Mesenchymal stem cell (in vitro differentiated cells and primary cell): ENCODE results near the gene SMCO3.

Source experiments
- DNase-seq: peaks from one replicate; pipeline ENCODE4 v3.0.0-alpha.2; 2013
- H2AFZ ChIP-seq: one replicate; pipeline ENCODE4 v1.6.1; 2013; ENCODE audit warnings: low read depth, mild to moderate bottlenecking, control low read depth, inconsistent platforms, low read length, moderate library complexity
- H2AK5ac ChIP-seq: 2 replicates; pipeline ENCODE4 v1.6.1; 2013; ENCODE audit warnings: low read length, moderate library complexity, mild to moderate bottlenecking, inconsistent platforms; ENCODE audit not compliant: severe bottlenecking
- H2BK120ac ChIP-seq: one replicate; pipeline ENCODE4 v1.6.1; 2013; ENCODE audit warnings: low read depth, mild to moderate bottlenecking, inconsistent platforms, low read length, moderate library complexity
- H2BK12ac ChIP-seq, 2 experiments: one replicate each; pipeline ENCODE4 v1.6.1; 2013; ENCODE audit warnings: inconsistent platforms in 2 of 2, low read length in 2 of 2, mild to moderate bottlenecking in 2 of 2, moderate library complexity in 2 of 2, control low read depth in 1 of 2
- H2BK15ac ChIP-seq: one replicate; pipeline ENCODE4 v1.6.1; 2013; ENCODE audit warnings: mild to moderate bottlenecking, low read depth, inconsistent platforms; ENCODE audit not compliant: poor library complexity, severe bottlenecking
- H2BK5ac ChIP-seq: 2 replicates; pipeline ENCODE4 v1.6.1; 2013; ENCODE audit warnings: low read depth, mild to moderate bottlenecking, low read length, control low read depth, inconsistent platforms; ENCODE audit not compliant: poor library complexity, severe bottlenecking
- H3K14ac ChIP-seq, 2 experiments: one replicate each; pipeline ENCODE4 v1.6.1; 2013; ENCODE audit warnings: inconsistent platforms in 2 of 2, low read length in 2 of 2, control low read depth in 1 of 2, mild to moderate bottlenecking in 1 of 2, moderate library complexity in 1 of 2
- H3K18ac ChIP-seq, 2 experiments: one replicate each; pipeline ENCODE4 v1.6.1; 2013; ENCODE audit warnings: inconsistent platforms in 2 of 2, low read length in 2 of 2, control low read depth in 1 of 2, low read depth in 1 of 2, mild to moderate bottlenecking in 1 of 2
- H3K23ac ChIP-seq, 2 experiments: one replicate each; pipeline ENCODE4 v1.6.1; 2013; ENCODE audit warnings: inconsistent platforms in 2 of 2, low read length in 2 of 2, mild to moderate bottlenecking in 2 of 2, moderate library complexity in 2 of 2, control low read depth in 1 of 2
- H3K27ac ChIP-seq: 2 replicates; pipeline ENCODE4 v1.5.1; 2013; ENCODE audit warnings: mild to moderate bottlenecking, moderate library complexity, low read length, control low read depth, inconsistent platforms; ENCODE audit not compliant: poor library complexity, severe bottlenecking
- H3K27me3 ChIP-seq, 2 experiments: 2 replicates each; pipeline versions ENCODE4 v1.6.1 to v1.7.0; 2013; ENCODE audit warnings: low read length in 2 of 2, mild to moderate bottlenecking in 2 of 2, moderate library complexity in 2 of 2, control low read depth in 1 of 2, inconsistent platforms in 1 of 2; ENCODE audit not compliant: control insufficient read depth in 1 of 2, insufficient read depth in 1 of 2
- H3K36me3 ChIP-seq, 2 experiments: 2 replicates each; pipeline versions ENCODE4 v1.6.1 to v1.7.0; 2013; ENCODE audit warnings: low read length in 2 of 2, control low read depth in 1 of 2, inconsistent platforms in 1 of 2, low read depth in 1 of 2, mild to moderate bottlenecking in 1 of 2; ENCODE audit not compliant: insufficient read depth in 2 of 2, control insufficient read depth in 1 of 2
- H3K4ac ChIP-seq, 2 experiments: one replicate each; pipeline ENCODE4 v1.6.1; 2013; ENCODE audit warnings: inconsistent platforms in 2 of 2, low read length in 2 of 2, mild to moderate bottlenecking in 2 of 2, moderate library complexity in 2 of 2, control low read depth in 1 of 2, low read depth in 1 of 2
- H3K4me1 ChIP-seq: 2 replicates; pipeline ENCODE4 v1.6.1; 2013; ENCODE audit warnings: low read depth, low read length, control low read depth; ENCODE audit not compliant: control insufficient read depth, insufficient read depth
- H3K4me2 ChIP-seq: 2 replicates; pipeline ENCODE4 v1.6.1; 2013; ENCODE audit warnings: low read length, mild to moderate bottlenecking, inconsistent platforms; ENCODE audit not compliant: poor library complexity, severe bottlenecking
- H3K4me3 ChIP-seq, 2 experiments: 2 replicates each; pipeline versions ENCODE4 v1.5.1 to v1.7.0; 2013; ENCODE audit warnings: low read length in 2 of 2, mild to moderate bottlenecking in 2 of 2, control low read depth in 1 of 2, low read depth in 1 of 2; ENCODE audit not compliant: insufficient read depth in 1 of 2
- H3K79me1 ChIP-seq: replicated peaks from 2 replicates; pipeline ENCODE4 v1.6.1; 2013; ENCODE audit warnings: mild to moderate bottlenecking, control low read depth, low read length, inconsistent platforms; ENCODE audit not compliant: poor library complexity, severe bottlenecking
- H3K9ac ChIP-seq: 2 replicates; pipeline ENCODE4 v1.7.0; 2013; ENCODE audit warnings: mild to moderate bottlenecking, low read length, moderate library complexity
- H3K9me3 ChIP-seq: 2 replicates; pipeline ENCODE4 v1.7.0; 2013; ENCODE audit warnings: mild to moderate bottlenecking, low read length; ENCODE audit not compliant: control insufficient read depth
- H4K8ac ChIP-seq: one replicate; pipeline ENCODE4 v1.6.1; 2013; ENCODE audit warnings: inconsistent platforms, mild to moderate bottlenecking, low read length, moderate library complexity
- H4K91ac ChIP-seq: one replicate; pipeline ENCODE4 v1.6.1; 2013; ENCODE audit warnings: mild to moderate bottlenecking, low read length, inconsistent platforms
- WGBS: methylation state at CpG from one replicate; pipeline ENCODE4 v1.1.7; 2013; ENCODE audit warnings: mixed read lengths; 5-methylcytosine and 5-hydroxymethylcytosine counted together

The SMCO3 gene

GRCh38 chr12:14846876-14847580 is 33.0 kb upstream of the SMCO3 start:
- Histone ChIP-seq H3K79me1 (no peaks in the 10 kb centered on the region), H2AK5ac (no peak overlapping the region), H3K9me3 (no peaks in the 10 kb centered on the region), H3K4ac (no peak overlapping the region), H2BK120ac (no peak overlapping the region), H4K91ac (no peak overlapping the region), H3K4me3 (no peak overlapping the region), H2AFZ (no peak overlapping the region), H3K18ac (no peak overlapping the region), H3K23ac (no peak overlapping the region), H2BK12ac (peak overlapping the region in 1 of 2 experiments; percentile 18), H3K36me3 (no peaks in the 10 kb centered on the region), H2BK15ac (no peak overlapping the region), H4K8ac (no peak overlapping the region), H3K4me2 (peak overlapping the region; percentile 14), H3K9ac (no peak overlapping the region), H3K4me1 (no peaks in the 10 kb centered on the region), H3K27me3 (no peaks in the 10 kb centered on the region), H3K27ac (no peak overlapping the region), H3K14ac (no peak overlapping the region), H2BK5ac (no peak overlapping the region)
- DNase-seq = no peak
- 97% methylated on average over 3 of the region's 4 CpGs for WGBS

- H3K79me1 ChIP-seq = no peaks in the 10 kb centered on the region
- H2BK5ac ChIP-seq = no peak overlapping the region
- DNase-seq = no peak
- H3K27me3 ChIP-seq = no peaks in the 10 kb centered on the region
- no peak overlapping the region for H2BK15ac ChIP-seq
- H2BK12ac ChIP-seq = no peak overlapping the region
- H3K36me3 ChIP-seq = no peaks in the 10 kb centered on the region
- H3K18ac ChIP-seq = no peak overlapping the region
- H3K23ac ChIP-seq = no peak overlapping the region
- 6% methylated on average over 1 of the region's 3 CpGs for WGBS
- no peak overlapping the region for H3K4me3 ChIP-seq
- no peak overlapping the region for H3K4me2 ChIP-seq
- no peaks in the 10 kb centered on the region for H3K9me3 ChIP-seq
- H3K9ac ChIP-seq = no peak overlapping the region
- H4K91ac ChIP-seq = no peak overlapping the region
- no peak overlapping the region for H4K8ac ChIP-seq
- H2BK120ac ChIP-seq = no peak overlapping the region
- peaks cover 2% of the 10 kb centered on the region for H3K4me1 ChIP-seq
- no peak overlapping the region for H3K4ac ChIP-seq
- H3K14ac ChIP-seq = no peak overlapping the region
- H3K27ac ChIP-seq = no peak overlapping the region
- H2AFZ ChIP-seq = no peak overlapping the region
- no peak overlapping the region for H2AK5ac ChIP-seq
Measured at GRCh38 chr12:14846042-14846587, 32.1 kb upstream of the SMCO3 start.

- Histone ChIP-seq H3K27ac (no peak overlapping the region), H3K23ac (no peak overlapping the region), H3K14ac (no peak overlapping the region), H2BK5ac (no peak overlapping the region), H3K4me1 (peaks cover 2% of the 10 kb centered on the region), H3K4me2 (no peak overlapping the region), H3K9me3 (no peaks in the 10 kb centered on the region), H3K18ac (no peak overlapping the region), H2BK15ac (no peak overlapping the region), H3K9ac (no peak overlapping the region), H4K8ac (no peak overlapping the region), H4K91ac (no peak overlapping the region), H3K27me3 (no peaks in the 10 kb centered on the region), H3K4me3 (no peak overlapping the region), H3K4ac (no peak overlapping the region), H2BK12ac (peak overlapping the region in 1 of 2 experiments; percentile 71), H2AK5ac (no peak overlapping the region), H3K79me1 (no peaks in the 10 kb centered on the region), H3K36me3 (no peaks in the 10 kb centered on the region), H2AFZ (no peak overlapping the region), H2BK120ac (no peak overlapping the region)
- DNase-seq = peak; percentile 75
- WGBS = 6% methylated on average over 1 of the region's 3 CpGs
Measured at GRCh38 chr12:14845350-14845750, 31.4 kb upstream of the SMCO3 start.

GRCh38 chr12:14844401-14844800 is 30.4 kb upstream of the SMCO3 start:
- no peak overlapping the region for H3K23ac ChIP-seq
- no peak overlapping the region for H3K4me2 ChIP-seq
- no peak for DNase-seq
- H3K9ac ChIP-seq = no peak overlapping the region
- H3K36me3 ChIP-seq = no peaks in the 10 kb centered on the region
- no peak overlapping the region for H4K91ac ChIP-seq
- no peaks in the 10 kb centered on the region for H3K27me3 ChIP-seq
- no peak overlapping the region for H2BK5ac ChIP-seq
- no peak overlapping the region for H2AFZ ChIP-seq
- no peak overlapping the region for H3K14ac ChIP-seq
- no peak overlapping the region for H3K4me3 ChIP-seq
- no peak overlapping the region for H3K18ac ChIP-seq
- no peak overlapping the region for H2BK15ac ChIP-seq
- H2BK120ac ChIP-seq = no peak overlapping the region
- no peaks in the 10 kb centered on the region for H3K79me1 ChIP-seq
- H2BK12ac ChIP-seq = no peak overlapping the region
- no peak overlapping the region for H3K4ac ChIP-seq
- H3K27ac ChIP-seq = no peak overlapping the region
- no peak overlapping the region for H2AK5ac ChIP-seq
- H4K8ac ChIP-seq = no peak overlapping the region
- H3K9me3 ChIP-seq = no peaks in the 10 kb centered on the region
- peaks cover 2% of the 10 kb centered on the region for H3K4me1 ChIP-seq
